HepG2 (cell line): ENCODE data around the gene MCU.

ENCODE experiments used
- CREB1 ChIP-seq, 2 experiments: fragments of 450-650 bp in 1 of 2; IDR thresholded peaks; 2 replicates each; pipeline ENCODE4 v1.6.1; 2016 to 2017; ENCODE audit warnings: control low read depth in 1 of 2, mild to moderate bottlenecking in 1 of 2, missing compliant biosample characterization in 1 of 2, missing genetic modification characterization in 1 of 2
- HNRNPLL ChIP-seq: fragments of 200-400 bp; formaldehyde crosslinking; IDR thresholded peaks from 2 replicates; pipeline ENCODE4 v1.6.1; 2017; ENCODE audit warnings: mild to moderate bottlenecking, low read depth, low read length; ENCODE audit not compliant: poor library complexity, severe bottlenecking
- PLRG1 ChIP-seq: fragments of 450-650 bp; conservative IDR thresholded peaks from 2 replicates; pipeline ENCODE4 v1.6.1; 2016
- POLR2A ChIP-seq, 2 experiments: IDR thresholded peaks; 2 replicates each; pipeline ENCODE4 v1.6.1; 2011; ENCODE audit warnings: low read depth in 2 of 2, low read length in 2 of 2, mild to moderate bottlenecking in 1 of 2, moderate library complexity in 1 of 2; ENCODE audit not compliant: insufficient read depth in 1 of 2
- RBM22 ChIP-seq: fragments of 200-400 bp; formaldehyde crosslinking; optimal IDR thresholded peaks from 2 replicates; pipeline ENCODE3; 2017; ENCODE audit warnings: mild to moderate bottlenecking, low read length, moderate library complexity
- SIN3A ChIP-seq: IDR thresholded peaks from 2 replicates; pipeline ENCODE4 v1.6.1; 2011; ENCODE audit warnings: low read depth, mild to moderate bottlenecking, control low read depth, low read length, borderline replicate concordance
- SP1 ChIP-seq, 2 experiments: fragments of 450-650 bp in 1 of 2; sonication (generic) in 1 of 2; formaldehyde crosslinking in 1 of 2; IDR thresholded peaks; 2 replicates each; pipeline versions ENCODE4 v1.4.0 to v1.6.1; 2016 to 2020; ENCODE audit warnings: missing genetic modification reagents in 1 of 2
- TFDP1 ChIP-seq: IDR thresholded peaks from 2 replicates; pipeline ENCODE4 v1.6.1; 2016; ENCODE audit warnings: missing compliant biosample characterization, missing genetic modification reagents, borderline replicate concordance
- TMF1 ChIP-seq: sonication (generic); formaldehyde crosslinking; IDR thresholded peaks from 2 replicates; pipeline ENCODE4 v1.8.1; 2022; ENCODE audit warnings: low read depth, missing genetic modification reagents
- ZNF510 ChIP-seq: sonication (generic); formaldehyde crosslinking; IDR thresholded peaks from 2 replicates; pipeline ENCODE4 v1.4.0; 2020; ENCODE audit warnings: low read depth, mild to moderate bottlenecking, missing genetic modification reagents
- ZSCAN5A ChIP-seq: sonication (generic); formaldehyde crosslinking; IDR thresholded peaks from 2 replicates; pipeline ENCODE4 v1.8.0; 2022; ENCODE audit warnings: mild to moderate bottlenecking, missing genetic modification reagents, borderline replicate concordance
- TF ChIP-seq, protein P1 (sequence below): sonication (generic); formaldehyde crosslinking; IDR thresholded peaks from 2 replicates; pipeline ENCODE4 v1.5.0; 2020; ENCODE audit warnings: mild to moderate bottlenecking, missing genetic modification reagents, moderate library complexity
- TF ChIP-seq, protein P2 (sequence below): sonication (generic); formaldehyde crosslinking; IDR thresholded peaks from 2 replicates; pipeline ENCODE4 v1.4.0; 2020; ENCODE audit warnings: mild to moderate bottlenecking, missing genetic modification reagents, borderline replicate concordance

- TF ChIP-seq, protein P1, sequence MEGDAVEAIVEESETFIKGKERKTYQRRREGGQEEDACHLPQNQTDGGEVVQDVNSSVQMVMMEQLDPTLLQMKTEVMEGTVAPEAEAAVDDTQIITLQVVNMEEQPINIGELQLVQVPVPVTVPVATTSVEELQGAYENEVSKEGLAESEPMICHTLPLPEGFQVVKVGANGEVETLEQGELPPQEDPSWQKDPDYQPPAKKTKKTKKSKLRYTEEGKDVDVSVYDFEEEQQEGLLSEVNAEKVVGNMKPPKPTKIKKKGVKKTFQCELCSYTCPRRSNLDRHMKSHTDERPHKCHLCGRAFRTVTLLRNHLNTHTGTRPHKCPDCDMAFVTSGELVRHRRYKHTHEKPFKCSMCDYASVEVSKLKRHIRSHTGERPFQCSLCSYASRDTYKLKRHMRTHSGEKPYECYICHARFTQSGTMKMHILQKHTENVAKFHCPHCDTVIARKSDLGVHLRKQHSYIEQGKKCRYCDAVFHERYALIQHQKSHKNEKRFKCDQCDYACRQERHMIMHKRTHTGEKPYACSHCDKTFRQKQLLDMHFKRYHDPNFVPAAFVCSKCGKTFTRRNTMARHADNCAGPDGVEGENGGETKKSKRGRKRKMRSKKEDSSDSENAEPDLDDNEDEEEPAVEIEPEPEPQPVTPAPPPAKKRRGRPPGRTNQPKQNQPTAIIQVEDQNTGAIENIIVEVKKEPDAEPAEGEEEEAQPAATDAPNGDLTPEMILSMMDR, result no peak
- TF ChIP-seq TMF1, result no peak
- no peak for TF ChIP-seq PLRG1
- TF ChIP-seq RBM22, result no peak
- TF ChIP-seq SP1 (IDR thresholded peaks at IDR 0.05), result no peak
- TF ChIP-seq SP1 (CRISPR knock-in tag; IDR thresholded peaks at IDR 0.05), result no peak
- no peak for TF ChIP-seq CREB1 (IDR thresholded peaks at IDR 0.05)
- TF ChIP-seq CREB1 (CRISPR knock-in tag; IDR thresholded peaks at IDR 0.05), result no peak
- no peak for TF ChIP-seq SIN3A
- TF ChIP-seq, protein P2, sequence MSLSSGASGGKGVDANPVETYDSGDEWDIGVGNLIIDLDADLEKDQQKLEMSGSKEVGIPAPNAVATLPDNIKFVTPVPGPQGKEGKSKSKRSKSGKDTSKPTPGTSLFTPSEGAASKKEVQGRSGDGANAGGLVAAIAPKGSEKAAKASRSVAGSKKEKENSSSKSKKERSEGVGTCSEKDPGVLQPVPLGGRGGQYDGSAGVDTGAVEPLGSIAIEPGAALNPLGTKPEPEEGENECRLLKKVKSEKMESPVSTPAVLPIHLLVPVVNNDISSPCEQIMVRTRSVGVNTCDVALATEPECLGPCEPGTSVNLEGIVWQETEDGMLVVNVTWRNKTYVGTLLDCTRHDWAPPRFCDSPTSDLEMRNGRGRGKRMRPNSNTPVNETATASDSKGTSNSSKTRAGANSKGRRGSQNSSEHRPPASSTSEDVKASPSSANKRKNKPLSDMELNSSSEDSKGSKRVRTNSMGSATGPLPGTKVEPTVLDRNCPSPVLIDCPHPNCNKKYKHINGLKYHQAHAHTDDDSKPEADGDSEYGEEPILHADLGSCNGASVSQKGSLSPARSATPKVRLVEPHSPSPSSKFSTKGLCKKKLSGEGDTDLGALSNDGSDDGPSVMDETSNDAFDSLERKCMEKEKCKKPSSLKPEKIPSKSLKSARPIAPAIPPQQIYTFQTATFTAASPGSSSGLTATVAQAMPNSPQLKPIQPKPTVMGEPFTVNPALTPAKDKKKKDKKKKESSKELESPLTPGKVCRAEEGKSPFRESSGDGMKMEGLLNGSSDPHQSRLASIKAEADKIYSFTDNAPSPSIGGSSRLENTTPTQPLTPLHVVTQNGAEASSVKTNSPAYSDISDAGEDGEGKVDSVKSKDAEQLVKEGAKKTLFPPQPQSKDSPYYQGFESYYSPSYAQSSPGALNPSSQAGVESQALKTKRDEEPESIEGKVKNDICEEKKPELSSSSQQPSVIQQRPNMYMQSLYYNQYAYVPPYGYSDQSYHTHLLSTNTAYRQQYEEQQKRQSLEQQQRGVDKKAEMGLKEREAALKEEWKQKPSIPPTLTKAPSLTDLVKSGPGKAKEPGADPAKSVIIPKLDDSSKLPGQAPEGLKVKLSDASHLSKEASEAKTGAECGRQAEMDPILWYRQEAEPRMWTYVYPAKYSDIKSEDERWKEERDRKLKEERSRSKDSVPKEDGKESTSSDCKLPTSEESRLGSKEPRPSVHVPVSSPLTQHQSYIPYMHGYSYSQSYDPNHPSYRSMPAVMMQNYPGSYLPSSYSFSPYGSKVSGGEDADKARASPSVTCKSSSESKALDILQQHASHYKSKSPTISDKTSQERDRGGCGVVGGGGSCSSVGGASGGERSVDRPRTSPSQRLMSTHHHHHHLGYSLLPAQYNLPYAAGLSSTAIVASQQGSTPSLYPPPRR (CRISPR knock-in tag), result no peak
- no peak for TF ChIP-seq ZNF510
- TF ChIP-seq HNRNPLL, result no peak
- no peak for TF ChIP-seq ZSCAN5A (CRISPR knock-in tag)
- no peak for TF ChIP-seq TFDP1
- no peak for TF ChIP-seq POLR2A (IDR thresholded peaks at IDR 0.05; ENCODE audit: insufficient read depth in 1 of 2, low read depth in 2 of 2, low read length in 2 of 2)
These were observed 44.4 kb downstream of the MCU start for GRCh38 chr10:72736176-72736827.
